AG04450 (cell line): Measurements from ENCODE around the gene ATL2. TPM values are rescaled to one million over a fixed set of nuclear protein-coding genes. Genes with fewer than 3 reads are reported as not detected.

Experiments
- CTCF ChIA-PET: fragments of 300-600, 350-600 bp; formaldehyde crosslinking; extraction: SDS; loops from one replicate; lab custom pipeline; 2022; ENCODE audit warnings: antibody characterized with exemption, inconsistent platforms; lab: Charles Lee
- POLR2A ChIA-PET: fragments of 350-600 bp; formaldehyde crosslinking; extraction: SDS; loops from one replicate; lab custom pipeline; 2021; ENCODE audit warnings: antibody characterized with exemption, inconsistent platforms; lab: Yijun Ruan, JAX
- DNase-seq: peaks from one replicate; pipeline ENCODE4 v3.0.0-alpha.2; 2011; ENCODE audit warnings: low read depth, low spot score
- H3K27ac ChIP-seq: one replicate; pipeline ENCODE4 v1.5.1; 2012; ENCODE audit warnings: low read depth, low read length, control low read depth
- H3K27me3 ChIP-seq: one replicate; pipeline ENCODE4 v1.6.0; 2012; ENCODE audit warnings: low read length; ENCODE audit not compliant: control insufficient read depth, insufficient read depth
- H3K4me3 ChIP-seq: 2 replicates; pipeline ENCODE4 v1.5.1; 2011; ENCODE audit warnings: mild to moderate bottlenecking, low read depth, low read length, control low read depth
- H3K9me3 ChIP-seq: 2 replicates; pipeline ENCODE4 v1.5.1; 2012; ENCODE audit warnings: low read length; ENCODE audit not compliant: control insufficient read depth, insufficient read depth
- polyA plus RNA-seq: library from polyadenylated mRNA; depleted of rRNA; stranded (reverse); fragments of >200 nt; gene quantifications from 2 replicates; pipeline ENCODE4 v1.2.3, GENCODE V29; 2011
- TF ChIP-seq, protein P1 (sequence below): IDR thresholded peaks from 2 replicates; pipeline ENCODE4 v1.5.1; 2011; ENCODE audit warnings: low read depth, low read length, control low read depth, inconsistent platforms

Gene ATL2
- polyA plus RNA-seq, 1 experiment: 16.1 TPM

DNA sequence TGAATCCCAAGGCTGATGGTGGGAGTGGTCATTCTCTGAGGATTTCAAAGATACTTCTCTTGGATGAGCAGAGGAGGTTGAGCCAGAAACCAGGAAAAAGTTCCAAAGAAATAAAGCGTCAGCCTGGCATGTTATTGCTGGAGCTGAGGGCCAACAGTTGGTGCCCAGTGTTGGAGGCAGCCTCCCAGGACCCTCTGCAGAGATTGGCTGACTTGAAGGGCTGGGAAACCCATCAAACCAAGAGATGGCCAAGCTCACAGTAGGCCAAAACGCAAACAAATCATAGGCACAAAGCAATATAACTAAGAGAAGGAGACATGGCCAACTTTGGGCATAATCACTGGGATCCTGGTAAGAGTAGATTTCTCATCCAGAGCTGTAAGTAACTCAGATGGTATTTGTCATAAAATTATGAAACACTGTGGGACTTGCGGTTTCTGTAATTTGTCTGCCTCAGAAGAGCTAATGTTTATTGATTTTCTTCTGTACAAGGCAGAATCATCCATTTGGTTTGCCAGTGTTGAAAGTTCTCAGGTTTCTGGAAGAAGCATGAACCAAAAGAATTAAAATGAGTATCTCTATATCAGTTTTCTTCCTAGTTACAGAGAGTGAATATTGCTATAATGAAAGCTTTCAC, 108.3 kb downstream of the ATL2 start:
- ChIA-PET CTCF (interaction anchor here (1.6 kb wide), 1 partner anchor 287 kb away, joined by 4 read pairs; no protein-coding TSS in a partner anchor), POLR2A (no interaction called here)
- peaks cover 17% of the 10 kb centered on the region for H3K27me3 ChIP-seq
- peak; percentile 46 for DNase-seq
- H3K27ac ChIP-seq: no peak overlapping the region
- peaks cover 3% of the 10 kb centered on the region for H3K9me3 ChIP-seq
- no peak overlapping the region for H3K4me3 ChIP-seq
- TF ChIP-seq, protein P1, sequence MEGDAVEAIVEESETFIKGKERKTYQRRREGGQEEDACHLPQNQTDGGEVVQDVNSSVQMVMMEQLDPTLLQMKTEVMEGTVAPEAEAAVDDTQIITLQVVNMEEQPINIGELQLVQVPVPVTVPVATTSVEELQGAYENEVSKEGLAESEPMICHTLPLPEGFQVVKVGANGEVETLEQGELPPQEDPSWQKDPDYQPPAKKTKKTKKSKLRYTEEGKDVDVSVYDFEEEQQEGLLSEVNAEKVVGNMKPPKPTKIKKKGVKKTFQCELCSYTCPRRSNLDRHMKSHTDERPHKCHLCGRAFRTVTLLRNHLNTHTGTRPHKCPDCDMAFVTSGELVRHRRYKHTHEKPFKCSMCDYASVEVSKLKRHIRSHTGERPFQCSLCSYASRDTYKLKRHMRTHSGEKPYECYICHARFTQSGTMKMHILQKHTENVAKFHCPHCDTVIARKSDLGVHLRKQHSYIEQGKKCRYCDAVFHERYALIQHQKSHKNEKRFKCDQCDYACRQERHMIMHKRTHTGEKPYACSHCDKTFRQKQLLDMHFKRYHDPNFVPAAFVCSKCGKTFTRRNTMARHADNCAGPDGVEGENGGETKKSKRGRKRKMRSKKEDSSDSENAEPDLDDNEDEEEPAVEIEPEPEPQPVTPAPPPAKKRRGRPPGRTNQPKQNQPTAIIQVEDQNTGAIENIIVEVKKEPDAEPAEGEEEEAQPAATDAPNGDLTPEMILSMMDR: no peak

DNA sequence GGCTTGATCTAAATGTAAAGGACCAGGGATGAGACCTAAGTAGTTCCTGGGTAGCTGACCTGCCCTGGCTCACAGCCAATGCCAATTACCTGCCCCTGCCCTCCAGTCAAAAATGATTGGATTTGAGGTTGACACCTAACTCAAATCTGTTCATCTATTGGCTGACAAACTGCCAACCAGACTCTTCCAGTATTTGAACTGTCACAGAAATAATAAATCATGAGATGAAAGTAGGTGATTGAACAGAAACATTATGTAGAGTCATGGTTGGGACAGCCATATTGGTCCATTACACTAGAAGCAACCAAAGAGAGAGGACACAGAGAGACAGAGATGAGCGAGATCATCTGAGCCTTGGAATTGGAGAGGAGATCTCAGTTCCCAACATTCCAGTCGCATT, 109.1 kb downstream of the ATL2 start:
- H3K27me3 ChIP-seq: peaks cover 18% of the 10 kb centered on the region
- no peak for DNase-seq
- TF ChIP-seq, protein P1: no peak
- ChIA-PET POLR2A (no interaction called here), CTCF (no interaction called here)
- H3K9me3 ChIP-seq: peaks cover 3% of the 10 kb centered on the region
- H3K27ac ChIP-seq: no peak overlapping the region
- H3K4me3 ChIP-seq: no peak overlapping the region

DNA sequence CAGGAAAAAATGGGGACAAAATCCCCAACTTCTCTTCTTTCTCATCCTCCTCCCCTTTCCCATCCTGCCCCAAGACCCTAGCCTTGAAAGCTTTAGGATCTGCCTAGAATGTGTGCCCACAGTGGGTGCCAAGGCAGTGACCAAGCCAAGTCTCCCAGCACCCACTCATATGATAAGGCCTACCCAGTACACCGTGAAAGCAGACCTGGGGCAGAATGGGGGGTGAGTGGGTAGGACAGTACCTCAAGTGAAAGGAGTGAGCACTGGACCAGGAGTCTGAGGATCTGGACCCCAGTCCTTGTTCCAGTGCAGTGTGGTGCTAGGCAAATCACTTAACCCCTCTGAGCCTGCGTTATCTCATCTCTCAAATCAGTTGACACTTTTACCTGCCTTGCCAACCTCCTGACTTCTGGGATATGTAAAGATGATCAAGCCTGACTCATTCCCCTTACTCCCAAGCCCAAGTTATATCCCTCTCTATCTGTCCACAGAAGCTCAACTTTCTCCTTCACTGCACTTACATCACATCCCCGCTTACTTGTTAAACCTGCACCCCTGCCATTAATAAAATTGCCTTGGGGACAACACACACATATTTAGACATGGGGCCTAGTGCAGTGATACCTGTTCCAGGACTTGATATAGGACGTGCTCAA, 109.7 kb downstream of the ATL2 start:
- TF ChIP-seq, protein P1: no peak
- no peak overlapping the region for H3K4me3 ChIP-seq
- peaks cover 18% of the 10 kb centered on the region for H3K27me3 ChIP-seq
- ChIA-PET POLR2A (no interaction called here), CTCF (no interaction called here)
- DNase-seq: no peak
- H3K27ac ChIP-seq: no peak overlapping the region
- H3K9me3 ChIP-seq: peaks cover 3% of the 10 kb centered on the region

DNA sequence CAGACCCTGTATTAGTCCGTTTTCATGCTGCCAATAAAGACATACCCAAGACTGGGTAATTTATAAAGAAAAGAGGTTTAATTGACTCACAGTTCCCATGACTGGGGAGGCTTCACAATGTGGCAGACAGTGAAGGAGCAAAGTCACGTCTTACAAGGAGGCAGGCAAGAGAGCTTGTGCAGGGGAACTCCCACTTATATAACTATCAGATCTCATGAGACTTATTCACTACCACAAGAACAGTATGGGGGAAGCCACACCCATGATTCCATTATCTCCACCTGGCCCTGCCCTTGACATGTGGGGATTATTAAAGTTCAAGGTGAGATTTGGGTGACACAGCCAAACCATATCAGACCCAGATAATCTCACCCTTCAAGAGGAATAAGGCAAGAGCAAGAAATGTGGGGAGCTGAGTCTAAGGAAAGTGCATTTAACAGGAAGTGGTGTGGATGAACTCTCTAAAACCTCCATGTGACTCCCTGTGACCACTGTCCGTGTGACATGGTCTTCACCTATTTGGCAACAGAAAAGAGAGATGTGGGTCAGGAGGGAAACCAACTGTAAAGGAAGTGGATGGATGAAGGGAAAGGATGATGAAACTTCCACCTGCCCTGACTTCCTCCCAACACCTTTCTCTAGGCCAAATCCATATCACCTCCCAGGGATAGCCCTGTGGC, 110.6 kb downstream of the ATL2 start:
- H3K27me3 ChIP-seq: peaks cover 20% of the 10 kb centered on the region

More for the DNA sequence above, 110.6 kb downstream of the ATL2 start:
- no peak for DNase-seq
- ChIA-PET CTCF (interaction anchor here (1.3 kb wide), 1 partner anchor 8 kb away, joined by 3 read pairs; no protein-coding TSS in a partner anchor), POLR2A (no interaction called here)
- TF ChIP-seq, protein P1: no peak
- Histone ChIP-seq H3K9me3 (peaks cover 3% of the 10 kb centered on the region), H3K27ac (no peak overlapping the region), H3K4me3 (no peak overlapping the region)
